Measurements from ENCODE around the gene CDA. TPM values are rescaled to one million over a fixed set of nuclear protein-coding genes. Genes with fewer than 3 reads are reported as not detected.
A peak's percentile ranks its signal among the peaks of the same experiment; 100 is the strongest.

CDA gene
- total and polyA plus RNA-seq, 9 of the 15 experiments (the other 6 are each of a cell fraction or from before 2014, with no cell fraction given): not detected

GRCh38 chr1:20660847-20661206 lies 71.9 kb downstream of the CDA start (continued):
- 0 out of 2 replicates have a peak, but pooled peaks have one; percentile 28 for TF ChIP-seq ARID3B (CRISPR knock-in tag; IDR thresholded peaks at IDR 0.05; ENCODE audit: borderline replicate concordance)
- 0 out of 2 replicates have a peak, but pooled peaks have one; percentile 70 for TF ChIP-seq SRSF3 (IDR thresholded peaks at IDR 0.05; ENCODE audit: insufficient read depth, low read length)
- TF ChIP-seq, protein P1, sequence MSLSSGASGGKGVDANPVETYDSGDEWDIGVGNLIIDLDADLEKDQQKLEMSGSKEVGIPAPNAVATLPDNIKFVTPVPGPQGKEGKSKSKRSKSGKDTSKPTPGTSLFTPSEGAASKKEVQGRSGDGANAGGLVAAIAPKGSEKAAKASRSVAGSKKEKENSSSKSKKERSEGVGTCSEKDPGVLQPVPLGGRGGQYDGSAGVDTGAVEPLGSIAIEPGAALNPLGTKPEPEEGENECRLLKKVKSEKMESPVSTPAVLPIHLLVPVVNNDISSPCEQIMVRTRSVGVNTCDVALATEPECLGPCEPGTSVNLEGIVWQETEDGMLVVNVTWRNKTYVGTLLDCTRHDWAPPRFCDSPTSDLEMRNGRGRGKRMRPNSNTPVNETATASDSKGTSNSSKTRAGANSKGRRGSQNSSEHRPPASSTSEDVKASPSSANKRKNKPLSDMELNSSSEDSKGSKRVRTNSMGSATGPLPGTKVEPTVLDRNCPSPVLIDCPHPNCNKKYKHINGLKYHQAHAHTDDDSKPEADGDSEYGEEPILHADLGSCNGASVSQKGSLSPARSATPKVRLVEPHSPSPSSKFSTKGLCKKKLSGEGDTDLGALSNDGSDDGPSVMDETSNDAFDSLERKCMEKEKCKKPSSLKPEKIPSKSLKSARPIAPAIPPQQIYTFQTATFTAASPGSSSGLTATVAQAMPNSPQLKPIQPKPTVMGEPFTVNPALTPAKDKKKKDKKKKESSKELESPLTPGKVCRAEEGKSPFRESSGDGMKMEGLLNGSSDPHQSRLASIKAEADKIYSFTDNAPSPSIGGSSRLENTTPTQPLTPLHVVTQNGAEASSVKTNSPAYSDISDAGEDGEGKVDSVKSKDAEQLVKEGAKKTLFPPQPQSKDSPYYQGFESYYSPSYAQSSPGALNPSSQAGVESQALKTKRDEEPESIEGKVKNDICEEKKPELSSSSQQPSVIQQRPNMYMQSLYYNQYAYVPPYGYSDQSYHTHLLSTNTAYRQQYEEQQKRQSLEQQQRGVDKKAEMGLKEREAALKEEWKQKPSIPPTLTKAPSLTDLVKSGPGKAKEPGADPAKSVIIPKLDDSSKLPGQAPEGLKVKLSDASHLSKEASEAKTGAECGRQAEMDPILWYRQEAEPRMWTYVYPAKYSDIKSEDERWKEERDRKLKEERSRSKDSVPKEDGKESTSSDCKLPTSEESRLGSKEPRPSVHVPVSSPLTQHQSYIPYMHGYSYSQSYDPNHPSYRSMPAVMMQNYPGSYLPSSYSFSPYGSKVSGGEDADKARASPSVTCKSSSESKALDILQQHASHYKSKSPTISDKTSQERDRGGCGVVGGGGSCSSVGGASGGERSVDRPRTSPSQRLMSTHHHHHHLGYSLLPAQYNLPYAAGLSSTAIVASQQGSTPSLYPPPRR (CRISPR knock-in tag; IDR thresholded peaks at IDR 0.05; ENCODE audit: borderline replicate concordance): no peak
